ENCODE measurements around the gene FBXO45. TPM values are rescaled to one million over a fixed set of nuclear protein-coding genes. Genes with fewer than 3 reads are reported as not detected.
"Not testable (repeated sequence)": the region's sequence is repeated elsewhere in the genome, so short reads cannot be mapped to it uniquely, and the experiment has no call there.

The FBXO45 gene
- total and polyA plus RNA-seq, 4 donors = 3.7 to 10.2 (median 5.9) TPM

GRCh38 chr3:196617256-196617655, 48.8 kb downstream of the FBXO45 start:
- ATAC-seq (ENCODE audit: insufficient read depth, low FRiP score) = no peak
- no peak for DNase-seq
- no peak overlapping the region for H3K9ac ChIP-seq (ENCODE audit: insufficient read depth in 1 of 2, low read length in 2 of 2)
- H3K27ac ChIP-seq (ENCODE audit: low read depth in 1 of 2, low read length in 1 of 2) = no peak overlapping the region
- WGBS, 2 donors = 31 to 51% methylated on average over 5 of the region's 5 CpGs
- no peaks in the 10 kb centered on the region for H3K9me3 ChIP-seq (ENCODE audit: control insufficient read depth in 4 of 4, insufficient read depth in 3 of 4, low read length in 3 of 4)
- H3K27me3 ChIP-seq (ENCODE audit: control insufficient read depth in 3 of 3, insufficient read depth in 3 of 3, low read length in 2 of 3) = no peaks in the 10 kb centered on the region
- peaks cover 0 to 6% (median 0%) of the 10 kb centered on the region in 5 donors for H3K4me1 ChIP-seq (ENCODE audit: control insufficient read depth in 5 of 5, insufficient read depth in 5 of 5, low read length in 5 of 5)
- H3K36me3 ChIP-seq (ENCODE audit: control insufficient read depth in 4 of 4, insufficient read depth in 4 of 4, low read length in 4 of 4) = no peaks in the 10 kb centered on the region
- TF ChIP-seq, protein P1, sequence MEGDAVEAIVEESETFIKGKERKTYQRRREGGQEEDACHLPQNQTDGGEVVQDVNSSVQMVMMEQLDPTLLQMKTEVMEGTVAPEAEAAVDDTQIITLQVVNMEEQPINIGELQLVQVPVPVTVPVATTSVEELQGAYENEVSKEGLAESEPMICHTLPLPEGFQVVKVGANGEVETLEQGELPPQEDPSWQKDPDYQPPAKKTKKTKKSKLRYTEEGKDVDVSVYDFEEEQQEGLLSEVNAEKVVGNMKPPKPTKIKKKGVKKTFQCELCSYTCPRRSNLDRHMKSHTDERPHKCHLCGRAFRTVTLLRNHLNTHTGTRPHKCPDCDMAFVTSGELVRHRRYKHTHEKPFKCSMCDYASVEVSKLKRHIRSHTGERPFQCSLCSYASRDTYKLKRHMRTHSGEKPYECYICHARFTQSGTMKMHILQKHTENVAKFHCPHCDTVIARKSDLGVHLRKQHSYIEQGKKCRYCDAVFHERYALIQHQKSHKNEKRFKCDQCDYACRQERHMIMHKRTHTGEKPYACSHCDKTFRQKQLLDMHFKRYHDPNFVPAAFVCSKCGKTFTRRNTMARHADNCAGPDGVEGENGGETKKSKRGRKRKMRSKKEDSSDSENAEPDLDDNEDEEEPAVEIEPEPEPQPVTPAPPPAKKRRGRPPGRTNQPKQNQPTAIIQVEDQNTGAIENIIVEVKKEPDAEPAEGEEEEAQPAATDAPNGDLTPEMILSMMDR (IDR thresholded peaks at IDR 0.05; ENCODE audit: control extremely low read depth, extremely low read depth) = no peak
- no peak overlapping the region for H3K4me3 ChIP-seq

DNA sequence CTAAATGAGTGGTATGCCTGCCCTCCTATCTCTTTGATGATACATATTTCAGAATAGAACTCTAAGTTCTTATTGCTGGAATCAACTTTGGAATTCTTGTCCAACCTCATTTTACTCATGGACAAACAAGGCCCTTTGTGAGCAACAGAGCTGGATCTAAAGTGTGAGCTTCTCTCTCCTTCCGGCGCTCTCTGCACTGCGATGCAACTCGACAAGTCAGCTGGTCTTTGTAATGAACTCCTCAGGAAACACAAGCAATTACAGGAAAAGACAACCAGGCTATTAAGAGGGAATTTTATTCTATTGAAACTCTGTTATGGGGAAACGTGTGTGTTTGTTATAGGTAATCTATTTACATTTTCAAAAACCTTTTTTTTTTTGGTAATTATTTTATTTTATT, 50.8 kb downstream of the FBXO45 start:
- TF ChIP-seq, protein P1 (IDR thresholded peaks at IDR 0.05; ENCODE audit: control extremely low read depth, extremely low read depth) = no peak
- no peak overlapping the region for H3K4me3 ChIP-seq
- no peaks in the 10 kb centered on the region for H3K27me3 ChIP-seq (ENCODE audit: control insufficient read depth in 3 of 3, insufficient read depth in 3 of 3, low read length in 2 of 3)
- no peak for ATAC-seq (ENCODE audit: insufficient read depth, low FRiP score)
- H3K36me3 ChIP-seq (ENCODE audit: control insufficient read depth in 4 of 4, insufficient read depth in 4 of 4, low read length in 4 of 4) = no peaks in the 10 kb centered on the region
- peaks cover 0 to 8% (median 0%) of the 10 kb centered on the region in 5 donors for H3K4me1 ChIP-seq (ENCODE audit: control insufficient read depth in 5 of 5, insufficient read depth in 5 of 5, low read length in 5 of 5)
- no peaks in the 10 kb centered on the region for H3K9me3 ChIP-seq (ENCODE audit: control insufficient read depth in 4 of 4, insufficient read depth in 3 of 4, low read length in 3 of 4)
- peak in 1 of 3 donors; percentile 66 for DNase-seq
- H3K27ac ChIP-seq (ENCODE audit: low read depth in 1 of 2, low read length in 1 of 2) = peak overlapping the region; percentile 46 to 52
- H3K9ac ChIP-seq (ENCODE audit: insufficient read depth in 1 of 2, low read length in 2 of 2) = no peak overlapping the region
- 29 to 31% methylated on average over 5 of the region's 5 CpGs for WGBS, 2 donors

DNA sequence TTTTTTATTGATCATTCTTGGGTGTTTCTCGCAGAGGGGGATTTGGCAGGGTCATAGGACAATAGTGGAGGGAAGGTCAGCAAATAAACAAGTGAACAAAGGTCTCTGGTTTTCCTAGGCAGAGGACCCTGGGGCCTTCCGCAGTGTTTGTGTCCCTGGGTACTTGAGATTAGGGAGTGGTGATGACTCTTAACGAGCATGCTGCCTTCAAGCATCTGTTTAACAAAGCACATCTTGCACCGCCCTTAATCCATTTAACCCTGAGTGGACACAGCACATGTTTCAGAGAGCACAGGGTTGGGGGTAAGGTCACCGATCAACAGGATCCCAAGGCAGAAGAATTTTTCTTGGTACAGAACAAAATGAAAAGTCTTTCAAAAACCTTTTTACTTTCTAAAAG, 51.2 kb downstream of the FBXO45 start:
- not testable (repeated sequence) for H3K27ac ChIP-seq (ENCODE audit: low read depth in 1 of 2, low read length in 1 of 2)

DNA sequence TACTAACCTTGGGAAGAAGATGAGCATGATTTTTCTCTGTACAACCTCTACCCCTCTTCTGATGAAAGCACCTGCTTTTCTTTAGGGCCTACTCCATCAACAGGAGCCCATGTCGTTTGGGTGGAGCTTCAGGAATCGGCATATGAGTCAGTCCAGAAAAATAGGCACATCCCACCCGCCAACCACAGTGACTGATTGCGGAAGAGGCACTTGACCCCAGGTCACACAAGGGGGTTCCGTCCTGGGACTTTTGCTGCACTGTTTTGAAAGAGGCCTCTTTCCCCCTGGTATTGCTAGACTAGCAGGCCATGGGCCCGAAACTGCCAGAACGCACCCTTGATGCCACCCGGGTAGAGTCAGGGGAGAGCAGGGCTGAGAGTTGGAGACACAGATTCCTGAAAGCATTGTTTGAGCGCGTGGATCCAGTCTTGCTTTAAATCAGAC, 51.7 kb downstream of the FBXO45 start:
- no peak overlapping the region for H3K9ac ChIP-seq (ENCODE audit: insufficient read depth in 1 of 2, low read length in 2 of 2)
- DNase-seq (no peak), ATAC-seq (ENCODE audit: insufficient read depth, low FRiP score) (peak; percentile 27)
- H3K4me1 ChIP-seq (ENCODE audit: control insufficient read depth in 5 of 5, insufficient read depth in 5 of 5, low read length in 5 of 5) = peaks cover 0 to 8% (median 0%) of the 10 kb centered on the region in 5 donors
- TF ChIP-seq, protein P1 (IDR thresholded peaks at IDR 0.05; ENCODE audit: control extremely low read depth, extremely low read depth) = no peak
- no peaks in the 10 kb centered on the region for H3K9me3 ChIP-seq (ENCODE audit: control insufficient read depth in 4 of 4, insufficient read depth in 3 of 4, low read length in 3 of 4)
- 28 to 49% methylated on average over 10 of the region's 10 CpGs for WGBS, 2 donors
- H3K36me3 ChIP-seq (ENCODE audit: control insufficient read depth in 4 of 4, insufficient read depth in 4 of 4, low read length in 4 of 4) = no peaks in the 10 kb centered on the region
- no peaks in the 10 kb centered on the region for H3K27me3 ChIP-seq (ENCODE audit: control insufficient read depth in 3 of 3, insufficient read depth in 3 of 3, low read length in 2 of 3)
- no peak overlapping the region for H3K4me3 ChIP-seq
- H3K27ac ChIP-seq (ENCODE audit: low read depth in 1 of 2, low read length in 1 of 2) = peak overlapping the region in 1 of 2 donors; percentile 29

More for the DNA sequence above, 51.2 kb downstream of the FBXO45 start:
- DNase-seq; H3K4me3 ChIP-seq; H3K27me3 ChIP-seq (ENCODE audit: control insufficient read depth in 3 of 3, insufficient read depth in 3 of 3, low read length in 2 of 3); H3K9ac ChIP-seq (ENCODE audit: insufficient read depth in 1 of 2, low read length in 2 of 2); H3K4me1 ChIP-seq (ENCODE audit: control insufficient read depth in 5 of 5, insufficient read depth in 5 of 5, low read length in 5 of 5); H3K9me3 ChIP-seq (ENCODE audit: control insufficient read depth in 4 of 4, insufficient read depth in 3 of 4, low read length in 3 of 4); ATAC-seq (ENCODE audit: insufficient read depth, low FRiP score); H3K36me3 ChIP-seq (ENCODE audit: control insufficient read depth in 4 of 4, insufficient read depth in 4 of 4, low read length in 4 of 4): not testable (repeated sequence)
- 34 to 68% methylated on average over 2 to 3 of the region's 5 CpGs for WGBS, 2 donors

Measured in lung (tissue), 12 donors.